ENCODE data around the gene MAPK1IP1L. TPM values are rescaled to one million over a fixed set of nuclear protein-coding genes. Genes with fewer than 3 reads are reported as not detected.
"Not testable (repeated sequence)": the region's sequence is repeated elsewhere in the genome, so short reads cannot be mapped to it uniquely, and the experiment has no call there.

The MAPK1IP1L gene
- total and polyA plus RNA-seq, 2 experiments from 2014 or later: 79.6 to 97.7 TPM

DNA sequence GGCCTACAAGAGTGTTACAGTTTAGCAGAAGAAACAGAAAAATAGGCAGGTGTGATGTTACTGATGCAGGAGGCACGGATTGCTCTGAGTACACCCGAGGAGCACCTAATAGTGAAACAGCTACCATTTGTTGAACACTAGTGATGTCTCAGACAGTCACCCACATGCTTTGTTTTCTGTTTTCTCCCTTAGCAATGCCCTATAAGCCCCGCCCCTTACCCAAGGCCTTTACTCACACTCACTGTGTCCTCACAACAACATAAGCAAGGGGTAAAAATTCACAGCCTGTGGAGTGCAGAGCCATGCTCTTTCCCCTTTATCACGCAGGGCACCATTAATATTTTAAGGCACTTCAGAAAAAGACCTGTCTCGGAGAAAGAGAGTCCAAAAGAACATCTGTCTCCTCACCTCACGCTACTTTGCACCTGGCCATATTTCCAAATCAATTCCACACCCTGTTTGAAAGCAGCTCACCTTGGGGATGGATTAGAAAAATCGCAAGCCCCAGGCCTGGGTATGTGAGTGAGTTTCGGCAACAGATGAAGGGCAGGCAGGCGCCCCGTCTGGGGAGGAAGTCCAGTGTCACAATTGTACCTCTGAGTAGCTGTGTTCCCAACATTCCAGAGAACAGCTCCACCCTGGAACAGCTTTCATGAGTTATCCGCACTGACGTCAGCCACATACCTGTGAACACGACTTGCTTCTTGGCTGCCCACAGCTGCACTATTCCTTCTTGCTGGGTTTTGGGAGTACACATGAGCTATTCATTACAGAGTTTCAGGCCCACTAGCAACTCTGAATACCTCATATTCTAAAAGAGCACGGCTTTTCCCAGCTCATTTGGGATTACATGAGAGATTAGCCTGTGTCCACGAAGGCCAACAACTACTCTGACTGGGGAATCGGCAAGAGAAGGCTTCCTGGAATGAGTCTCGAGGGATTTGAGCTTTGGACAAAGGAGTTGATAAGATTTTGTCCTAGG lies 26.0 kb downstream of the MAPK1IP1L start:
- Histone ChIP-seq H3K27me3 (no peaks in the 10 kb centered on the region), H3K9me3 (ENCODE audit: low read depth) (no peaks in the 10 kb centered on the region), H3K27ac (no peak overlapping the region), H3K4me3 (no peak overlapping the region), H3K36me3 (no peaks in the 10 kb centered on the region), H3K4me1 (ENCODE audit: low read depth) (peaks cover 4% of the 10 kb centered on the region)
- TF ChIP-seq, protein P1, sequence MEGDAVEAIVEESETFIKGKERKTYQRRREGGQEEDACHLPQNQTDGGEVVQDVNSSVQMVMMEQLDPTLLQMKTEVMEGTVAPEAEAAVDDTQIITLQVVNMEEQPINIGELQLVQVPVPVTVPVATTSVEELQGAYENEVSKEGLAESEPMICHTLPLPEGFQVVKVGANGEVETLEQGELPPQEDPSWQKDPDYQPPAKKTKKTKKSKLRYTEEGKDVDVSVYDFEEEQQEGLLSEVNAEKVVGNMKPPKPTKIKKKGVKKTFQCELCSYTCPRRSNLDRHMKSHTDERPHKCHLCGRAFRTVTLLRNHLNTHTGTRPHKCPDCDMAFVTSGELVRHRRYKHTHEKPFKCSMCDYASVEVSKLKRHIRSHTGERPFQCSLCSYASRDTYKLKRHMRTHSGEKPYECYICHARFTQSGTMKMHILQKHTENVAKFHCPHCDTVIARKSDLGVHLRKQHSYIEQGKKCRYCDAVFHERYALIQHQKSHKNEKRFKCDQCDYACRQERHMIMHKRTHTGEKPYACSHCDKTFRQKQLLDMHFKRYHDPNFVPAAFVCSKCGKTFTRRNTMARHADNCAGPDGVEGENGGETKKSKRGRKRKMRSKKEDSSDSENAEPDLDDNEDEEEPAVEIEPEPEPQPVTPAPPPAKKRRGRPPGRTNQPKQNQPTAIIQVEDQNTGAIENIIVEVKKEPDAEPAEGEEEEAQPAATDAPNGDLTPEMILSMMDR (IDR thresholded peaks at IDR 0.05; ENCODE audit: low read depth, low read length): no peak
- peak in 1 of 2 donors; percentile 60 for DNase-seq (ENCODE audit: low read depth in 1 of 2, low spot score in 1 of 2)

DNA sequence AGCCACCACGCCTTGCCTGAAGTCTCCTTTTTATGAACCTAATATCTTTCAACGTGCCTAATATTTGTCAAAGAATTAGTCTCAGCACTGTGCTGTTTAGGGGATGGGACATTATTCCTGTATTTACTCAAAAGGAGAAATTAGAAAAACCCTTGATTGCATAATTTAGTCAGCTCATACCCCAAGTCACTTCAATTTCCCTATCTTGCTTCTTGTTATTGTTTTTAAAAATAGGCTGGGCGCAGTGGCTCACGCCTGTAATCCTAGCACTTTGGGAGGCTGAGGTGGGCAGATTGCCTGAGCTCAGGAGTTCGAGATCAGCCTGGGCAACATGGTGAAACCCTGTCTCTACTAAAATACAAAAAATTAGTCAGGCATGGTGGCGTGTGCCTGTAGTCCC lies 28.5 kb downstream of the MAPK1IP1L start:
- not testable (repeated sequence) for H3K36me3 ChIP-seq; DNase-seq (ENCODE audit: low read depth in 1 of 2, low spot score in 1 of 2); H3K27me3 ChIP-seq; H3K4me3 ChIP-seq; H3K4me1 ChIP-seq (ENCODE audit: low read depth); H3K27ac ChIP-seq; H3K9me3 ChIP-seq (ENCODE audit: low read depth)

DNA sequence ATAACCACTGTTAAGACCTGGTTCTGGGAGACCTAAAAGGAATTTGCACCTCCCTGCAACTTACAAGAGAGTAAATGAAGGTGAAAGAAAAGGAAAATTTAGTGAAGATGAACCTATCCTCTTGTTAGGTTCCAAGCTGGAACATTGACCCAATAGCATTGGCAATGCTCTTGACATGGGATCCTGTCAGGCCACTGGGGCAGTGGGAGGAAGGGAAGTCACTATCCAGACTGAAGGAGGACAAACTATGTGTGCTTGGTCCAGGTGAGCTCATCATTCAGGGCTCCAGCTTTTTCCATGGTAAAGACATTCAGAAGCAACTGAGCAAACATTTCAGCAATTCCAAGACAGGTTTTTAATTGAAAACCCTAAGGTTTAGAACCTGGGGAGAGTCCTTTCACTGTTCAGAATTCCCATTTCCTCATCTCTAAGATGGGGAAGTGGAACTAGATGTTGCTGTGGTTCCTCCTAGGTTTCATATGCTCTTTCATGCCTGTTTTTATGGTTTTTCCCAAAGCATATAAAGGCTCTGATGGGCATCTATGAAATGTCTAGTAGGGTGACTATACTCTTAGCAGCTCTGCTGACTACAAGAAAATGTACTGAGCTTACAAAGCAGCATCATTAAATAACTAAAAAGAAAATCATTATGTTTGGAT lies 33.1 kb downstream of the MAPK1IP1L start:
- TF ChIP-seq, protein P1 (IDR thresholded peaks at IDR 0.05; ENCODE audit: low read depth, low read length): no peak
- no peak for DNase-seq (ENCODE audit: low read depth in 1 of 2, low spot score in 1 of 2)
- Histone ChIP-seq H3K9me3 (ENCODE audit: low read depth) (no peaks in the 10 kb centered on the region), H3K27ac (no peak overlapping the region), H3K4me3 (no peak overlapping the region), H3K4me1 (ENCODE audit: low read depth) (no peaks in the 10 kb centered on the region), H3K36me3 (no peaks in the 10 kb centered on the region), H3K27me3 (no peaks in the 10 kb centered on the region)

DNA sequence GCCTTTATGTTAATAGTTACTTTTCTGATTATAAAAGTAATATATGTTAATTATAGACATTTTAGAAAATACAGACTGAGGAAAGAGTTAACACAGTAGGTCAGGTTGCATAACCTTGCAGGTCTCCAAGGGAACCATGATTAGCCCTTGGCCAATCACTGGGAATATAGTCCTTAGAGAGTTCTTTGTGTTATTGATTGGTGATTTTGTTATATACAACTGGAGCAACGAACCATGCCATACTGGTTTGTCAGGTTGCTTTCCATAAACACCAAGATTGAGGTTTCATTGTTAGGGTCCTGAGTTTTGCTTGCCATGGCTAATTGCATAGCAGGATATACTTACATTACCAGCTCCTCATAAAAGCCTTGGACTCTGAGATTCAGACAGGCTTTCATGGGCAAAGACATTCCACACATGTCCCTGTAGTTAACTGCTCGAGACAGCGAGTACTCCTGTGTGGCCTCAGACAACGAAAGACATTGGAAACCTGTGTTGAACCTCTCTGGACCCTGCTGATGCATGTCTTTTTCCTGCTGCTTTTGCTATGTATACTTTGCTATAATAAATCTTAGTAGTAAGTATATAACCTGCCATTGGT lies 33.7 kb downstream of the MAPK1IP1L start:
- H3K4me3 ChIP-seq: no peak overlapping the region
- no peaks in the 10 kb centered on the region for H3K4me1 ChIP-seq (ENCODE audit: low read depth)
- H3K36me3 ChIP-seq: no peaks in the 10 kb centered on the region
- no peaks in the 10 kb centered on the region for H3K9me3 ChIP-seq (ENCODE audit: low read depth)
- no peak overlapping the region for H3K27ac ChIP-seq
- no peak for DNase-seq (ENCODE audit: low read depth in 1 of 2, low spot score in 1 of 2)
- TF ChIP-seq, protein P1 (IDR thresholded peaks at IDR 0.05; ENCODE audit: low read depth, low read length): no peak
- H3K27me3 ChIP-seq: no peaks in the 10 kb centered on the region

DNA sequence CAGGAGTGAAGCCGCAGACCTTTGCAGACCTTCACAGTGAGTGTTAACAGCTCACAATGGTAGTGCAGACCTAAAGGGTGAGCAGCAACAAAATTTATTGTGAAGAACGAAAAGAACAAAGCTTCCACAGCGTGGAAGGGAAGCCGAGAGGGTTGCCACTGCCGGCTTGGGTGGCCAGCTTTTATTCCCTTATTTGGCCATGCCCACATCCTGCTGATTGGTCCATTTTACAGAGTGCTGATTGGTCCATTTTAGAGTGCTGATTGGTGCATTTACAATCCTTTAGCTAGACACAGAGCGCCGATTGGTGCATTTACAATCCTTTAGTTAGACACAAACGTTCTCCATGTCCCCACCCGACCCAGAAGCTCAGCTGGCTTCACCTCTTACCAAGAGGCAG lies 35.5 kb downstream of the MAPK1IP1L start:
- Histone ChIP-seq H3K27me3 (no peaks in the 10 kb centered on the region), H3K27ac (no peak overlapping the region), H3K36me3 (no peaks in the 10 kb centered on the region), H3K9me3 (ENCODE audit: low read depth) (no peaks in the 10 kb centered on the region), H3K4me3 (no peak overlapping the region), H3K4me1 (ENCODE audit: low read depth) (no peaks in the 10 kb centered on the region)
- TF ChIP-seq, protein P1 (IDR thresholded peaks at IDR 0.05; ENCODE audit: low read depth, low read length): no peak
- DNase-seq (ENCODE audit: low read depth in 1 of 2, low spot score in 1 of 2): no peak

Data from cardiac muscle cell (in vitro differentiated cells and primary cell).